Pancreas (tissue), 10 donors: ENCODE data around the gene TTC6. TPM values are rescaled to one million over a fixed set of nuclear protein-coding genes. Genes with fewer than 3 reads are reported as not detected.

Source experiments
- ATAC-seq, 4 donors: fragments of 200-7000 bp; cut with Tn5 transposase; one replicate each; pipeline versions ENCODE4 v1.8.0 to v1.9.1; 2020; ENCODE audit warnings: mild to moderate bottlenecking in 4 of 4, moderate library complexity in 4 of 4
- DNase-seq, 6 donors: peaks; one replicate each; pipeline ENCODE4 v3.0.0-alpha.2; 2020
- FAIRE-seq: peaks from 2 replicates; lab custom pipeline; 2012; peaks lifted over from hg19 to GRCh38; lab: Jason Lieb, UNC
- H3K27ac ChIP-seq, 4 donors: fragments of 200-600 bp; sonication (generic); 1 replicate in 3 of 4; 2 replicates in 1 of 4; pipeline versions ENCODE4 v1.5.0 to v1.8.0; 2020
- H3K27me3 ChIP-seq, 4 donors: fragments of 200-600 bp; one replicate each; pipeline ENCODE4 v1.8.0; 2021
- H3K36me3 ChIP-seq, 3 donors: fragments of 200-600 bp; sonication (generic) in 1 of 3; one replicate each; pipeline versions ENCODE4 v1.5.0 to v1.8.0; 2020 to 2021
- H3K4me1 ChIP-seq, 3 donors: fragments of 200-600 bp; one replicate each; pipeline ENCODE4 v1.8.0; 2021
- H3K4me3 ChIP-seq, 4 donors: fragments of 200-600 bp; sonication (generic) in 2 of 4; one replicate each; pipeline versions ENCODE4 v1.5.0 to v1.8.0; 2020 to 2021
- H3K9me3 ChIP-seq, 4 donors: fragments of 200-600 bp; one replicate each; pipeline ENCODE4 v1.8.0; 2021
- WGBS, 2 donors: extraction: QIAGEN DNeasy Blood & Tissue Kit; methylation state at CpG; one replicate each; pipeline ENCODE4 v1.1.7; 2013; 5-methylcytosine and 5-hydroxymethylcytosine counted together
- intact Hi-C, 3 donors: fragments of 100-400 bp; cut with DNase I; formaldehyde crosslinking; loops; one replicate each; pipeline versions ENCODE4 v1.11.1 to v1.14.2; 2022
- polyA plus RNA-seq, 2 donors: library from polyadenylated mRNA; stranded (reverse); fragments of 200-250 nt; gene quantifications; one replicate each; pipeline ENCODE4 v1.2.3, GENCODE V29; 2013
- total RNA-seq, 6 donors: library from RNA; stranded (reverse); fragmentation: NEBNext Ultra II Directional in 4 of 6; extraction: Animal tissue kit (Norgen Biotek cat#: 25700) in 4 of 6; gene quantifications; one replicate each; pipeline versions ENCODE4 v1.2.1 to v1.2.4, GENCODE V29; 2021 to 2023
- TF ChIP-seq, protein P1 (sequence below), 4 donors: fragments of 200-600 bp; sonication (generic) in 3 of 4; IDR thresholded peaks; one replicate each; pipeline versions ENCODE4 v1.5.0 to v1.8.0; 2021; ENCODE audit warnings: antibody characterized with exemption in 4 of 4
- donor health status: healthy with polysubstance abuse.
- donor health status: DM: no; HTN: no; CAD: no; lungs with moderate emphysema.
- donor health status: DM: no; HTN: no; CAD: no.
- donor health status: control.
- donor health status: control.
- donor health status: Bipolar disorder and iron deficiency.
- donor health status: DM: yes; HTN: yes; CAD: no.
- donor health status: DM: no; HTN: no; CAD: no.
- donor health status: DM: no; HTN: no; CAD: no.
- donor health status: DM: yes; HTN: yes; CAD: no.

Gene TTC6
- total and polyA plus RNA-seq, 8 donors, result under 0.01 to 0.43 (median 0.19) TPM; not detected in 3

DNA sequence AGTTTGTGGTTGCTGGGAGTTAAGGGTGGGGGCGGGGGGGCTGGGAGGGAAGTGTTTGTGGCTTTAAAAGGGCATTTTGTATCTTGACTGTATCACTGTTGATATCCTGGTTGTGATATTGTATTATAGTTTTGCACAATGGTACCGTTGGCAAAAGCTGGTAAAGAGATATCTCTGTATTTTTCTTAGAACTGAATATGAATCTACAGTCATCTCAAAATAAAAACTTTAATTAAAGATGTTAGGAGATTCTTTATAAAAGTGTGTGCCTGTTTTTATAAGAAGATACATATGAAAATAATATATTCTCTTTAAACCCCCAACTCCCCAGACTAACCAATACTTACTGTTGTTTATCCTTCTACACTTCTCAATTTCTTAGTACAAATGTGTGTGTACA is 43.2 kb downstream of the TTC6 start:
- Histone ChIP-seq H3K27ac (no peak overlapping the region), H3K9me3 (no peaks in the 10 kb centered on the region), H3K36me3 (no peaks in the 10 kb centered on the region), H3K4me1 (no peaks in the 10 kb centered on the region), H3K4me3 (no peak overlapping the region), H3K27me3 (no peaks in the 10 kb centered on the region)
- TF ChIP-seq, protein P1, sequence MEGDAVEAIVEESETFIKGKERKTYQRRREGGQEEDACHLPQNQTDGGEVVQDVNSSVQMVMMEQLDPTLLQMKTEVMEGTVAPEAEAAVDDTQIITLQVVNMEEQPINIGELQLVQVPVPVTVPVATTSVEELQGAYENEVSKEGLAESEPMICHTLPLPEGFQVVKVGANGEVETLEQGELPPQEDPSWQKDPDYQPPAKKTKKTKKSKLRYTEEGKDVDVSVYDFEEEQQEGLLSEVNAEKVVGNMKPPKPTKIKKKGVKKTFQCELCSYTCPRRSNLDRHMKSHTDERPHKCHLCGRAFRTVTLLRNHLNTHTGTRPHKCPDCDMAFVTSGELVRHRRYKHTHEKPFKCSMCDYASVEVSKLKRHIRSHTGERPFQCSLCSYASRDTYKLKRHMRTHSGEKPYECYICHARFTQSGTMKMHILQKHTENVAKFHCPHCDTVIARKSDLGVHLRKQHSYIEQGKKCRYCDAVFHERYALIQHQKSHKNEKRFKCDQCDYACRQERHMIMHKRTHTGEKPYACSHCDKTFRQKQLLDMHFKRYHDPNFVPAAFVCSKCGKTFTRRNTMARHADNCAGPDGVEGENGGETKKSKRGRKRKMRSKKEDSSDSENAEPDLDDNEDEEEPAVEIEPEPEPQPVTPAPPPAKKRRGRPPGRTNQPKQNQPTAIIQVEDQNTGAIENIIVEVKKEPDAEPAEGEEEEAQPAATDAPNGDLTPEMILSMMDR (IDR thresholded peaks at IDR 0.05), result no peak
- DNase-seq, result no peak
- no peak for ATAC-seq
- intact Hi-C loops, result no loop called here
- no peak for FAIRE-seq
- WGBS, 2 donors, result 70 to 78% methylated on average over 2 of the region's 2 CpGs

DNA sequence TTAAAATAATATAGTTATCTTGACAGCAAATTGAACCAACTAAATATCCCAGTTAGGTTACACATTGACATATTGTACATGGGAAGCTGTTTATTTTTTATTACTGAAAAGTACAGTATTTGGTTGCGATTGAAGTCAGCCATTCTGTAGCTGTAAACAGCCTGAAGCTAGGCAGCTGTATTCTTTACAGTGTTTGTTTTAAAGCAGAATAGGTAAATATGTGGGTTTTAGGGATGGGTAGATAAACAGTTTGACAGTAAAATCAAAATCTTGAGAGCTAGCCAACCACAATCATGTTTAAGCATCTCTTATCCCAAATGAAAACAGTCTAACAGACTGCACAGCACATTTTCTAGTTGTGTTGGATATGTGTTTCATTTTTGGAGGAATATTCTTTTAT is 45.7 kb downstream of the TTC6 start:
- no peak for FAIRE-seq
- 79 to 80% methylated on average over 1 of the region's 1 CpG for WGBS, 2 donors

DNA sequence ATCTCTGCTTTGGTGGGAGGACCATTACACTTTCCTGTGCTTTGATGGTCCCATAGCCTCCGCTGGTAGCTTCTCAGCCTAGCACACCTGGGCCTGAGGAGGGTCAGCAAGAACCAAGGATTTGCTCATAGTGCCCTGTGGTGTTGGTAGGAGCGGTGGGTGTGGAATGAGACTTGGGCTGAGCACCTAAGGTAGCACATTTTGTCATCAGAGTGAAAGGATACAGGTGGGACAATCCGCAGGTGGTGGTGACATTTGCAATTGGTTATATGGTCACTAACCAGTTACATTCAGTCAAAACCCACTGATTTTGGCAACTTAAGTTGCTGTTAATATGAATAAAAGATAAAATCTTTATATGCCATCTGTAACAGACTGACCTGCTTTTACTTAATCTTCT is 46.7 kb downstream of the TTC6 start:
- Histone ChIP-seq H3K4me1 (no peaks in the 10 kb centered on the region), H3K36me3 (no peaks in the 10 kb centered on the region), H3K27me3 (no peaks in the 10 kb centered on the region), H3K27ac (no peak overlapping the region), H3K9me3 (no peaks in the 10 kb centered on the region), H3K4me3 (no peak overlapping the region)
- DNase-seq (no peak), FAIRE-seq (no peak), ATAC-seq (no peak)
- 77 to 87% methylated on average over 3 of the region's 3 CpGs for WGBS, 2 donors
- TF ChIP-seq, protein P1 (IDR thresholded peaks at IDR 0.05), result no peak
- intact Hi-C loops, result no loop called here

More for the DNA sequence above, 45.7 kb downstream of the TTC6 start:
- Histone ChIP-seq H3K9me3 (no peaks in the 10 kb centered on the region), H3K4me3 (no peak overlapping the region), H3K4me1 (no peaks in the 10 kb centered on the region), H3K27ac (no peak overlapping the region), H3K36me3 (no peaks in the 10 kb centered on the region), H3K27me3 (no peaks in the 10 kb centered on the region)
- DNase-seq (no peak), ATAC-seq (no peak)
- TF ChIP-seq, protein P1 (IDR thresholded peaks at IDR 0.05), result no peak
- intact Hi-C loops, result no loop called here

DNA sequence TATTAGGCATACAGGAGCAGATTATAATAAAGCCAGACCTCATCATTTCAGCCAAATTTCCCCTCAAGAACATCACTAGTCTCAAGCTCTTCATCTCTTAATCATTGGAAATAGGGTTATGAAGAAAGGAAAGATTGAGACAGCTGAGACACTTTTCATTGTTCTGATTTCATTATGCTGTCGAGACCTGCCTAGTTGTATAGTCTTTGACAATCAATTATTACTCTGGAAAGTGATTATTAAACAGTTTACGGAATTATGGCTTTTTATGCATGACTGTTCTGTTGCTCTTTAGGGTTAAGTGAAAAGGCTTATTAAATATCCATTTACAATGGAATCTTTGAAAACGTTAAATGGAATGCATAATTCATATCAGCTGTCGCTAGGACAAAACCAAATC is 48.3 kb downstream of the TTC6 start:
- Histone ChIP-seq H3K27me3 (no peaks in the 10 kb centered on the region), H3K9me3 (no peaks in the 10 kb centered on the region), H3K4me1 (no peaks in the 10 kb centered on the region), H3K36me3 (no peaks in the 10 kb centered on the region), H3K27ac (no peak overlapping the region), H3K4me3 (no peak overlapping the region)
- 48 to 49% methylated on average over 4 of the region's 4 CpGs for WGBS, 2 donors
- TF ChIP-seq, protein P1 (IDR thresholded peaks at IDR 0.05), result no peak
- no peak for FAIRE-seq
- intact Hi-C loops, result no loop called here
- DNase-seq, result no peak
- no peak for ATAC-seq

Other genes with a start within 250 kb of the TTC6 start
- 1 to 10 TPM in 1 of 6 donors, under 1 TPM in 5; 0.34 to 1.4 (median 0.53) TPM for gene FOXA1, start 380 bp upstream of the TTC6 start, total RNA-seq
- gene FOXA1, start 380 bp upstream of the TTC6 start, polyA plus RNA-seq, result under 1 TPM; 0.12 to 0.15 TPM